Measurements from ENCODE around the gene CDKL5.
"Not testable (repeated sequence)": the region's sequence is repeated elsewhere in the genome, so short reads cannot be mapped to it uniquely, and the experiment has no call there.

CDKL5 gene

DNA sequence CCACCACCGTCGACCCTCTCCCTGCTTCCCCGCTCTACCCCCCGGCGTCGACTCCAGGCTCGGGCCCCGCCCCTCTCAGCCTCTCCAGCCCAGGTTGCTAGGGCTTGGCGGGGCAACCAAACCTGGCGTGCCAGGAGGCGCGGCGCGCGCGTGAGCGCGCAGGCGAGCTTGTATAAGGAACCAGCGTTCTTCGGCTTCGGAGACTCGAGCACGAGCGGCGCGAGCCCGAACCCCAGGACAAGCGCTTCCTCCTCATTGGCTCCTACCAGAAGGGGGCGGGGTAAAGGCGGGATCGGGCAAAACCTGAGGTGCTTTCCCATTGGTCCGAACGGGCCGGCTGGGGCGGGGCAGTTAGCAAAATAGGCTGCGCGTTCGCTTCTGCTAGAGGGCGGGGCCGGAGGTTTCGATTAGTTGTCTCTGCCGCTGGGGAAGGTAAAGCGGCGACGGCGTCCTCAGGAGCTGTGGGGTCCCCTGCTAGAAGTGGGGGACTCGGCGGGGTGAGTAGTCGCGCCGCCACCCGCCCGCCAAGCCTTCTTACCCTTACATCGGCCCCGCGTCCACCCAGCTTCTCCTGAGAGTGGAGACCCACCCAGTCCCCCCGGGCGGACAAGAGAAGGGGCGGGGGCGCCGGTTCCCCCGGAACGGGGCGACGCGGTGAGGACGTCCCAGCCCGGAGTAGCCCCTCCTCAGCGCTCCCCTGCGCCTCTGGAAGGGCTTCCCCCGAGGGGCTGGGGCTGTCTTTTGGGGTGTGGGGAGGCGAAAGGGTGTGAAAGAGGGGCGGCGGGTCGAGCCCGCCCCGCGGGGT, at the start of gene CDKL5:
CDKL5 (plus strand) TSS at position 410 of the 805 bp plus-strand sequence. CDS start 81,489 bp downstream, outside the sequence.
- peak; percentile 98 for DNase-seq (ENCODE audit: low read depth, low spot score)

DNA sequence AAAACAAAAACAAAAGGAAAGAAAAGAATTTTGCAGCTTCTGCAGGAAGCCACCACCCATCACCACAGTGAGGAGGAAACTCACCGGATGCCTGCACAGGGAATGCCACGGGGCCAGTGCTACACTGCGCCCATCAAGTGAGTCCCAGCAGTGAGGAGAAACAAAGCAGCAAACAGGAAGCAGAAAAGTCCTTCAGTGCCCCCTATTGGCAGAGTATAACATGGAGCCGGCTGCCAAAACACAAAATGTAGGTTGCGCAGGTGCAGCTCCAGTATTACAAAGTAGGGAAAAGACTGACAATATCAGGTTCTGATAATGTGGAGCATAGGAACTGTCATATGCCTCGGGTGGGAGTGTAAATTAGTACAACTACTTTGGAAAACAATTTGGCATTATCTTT, 47.6 kb upstream of the CDKL5 start:
- peak; percentile 26 for DNase-seq (ENCODE audit: low read depth, low spot score)

DNA sequence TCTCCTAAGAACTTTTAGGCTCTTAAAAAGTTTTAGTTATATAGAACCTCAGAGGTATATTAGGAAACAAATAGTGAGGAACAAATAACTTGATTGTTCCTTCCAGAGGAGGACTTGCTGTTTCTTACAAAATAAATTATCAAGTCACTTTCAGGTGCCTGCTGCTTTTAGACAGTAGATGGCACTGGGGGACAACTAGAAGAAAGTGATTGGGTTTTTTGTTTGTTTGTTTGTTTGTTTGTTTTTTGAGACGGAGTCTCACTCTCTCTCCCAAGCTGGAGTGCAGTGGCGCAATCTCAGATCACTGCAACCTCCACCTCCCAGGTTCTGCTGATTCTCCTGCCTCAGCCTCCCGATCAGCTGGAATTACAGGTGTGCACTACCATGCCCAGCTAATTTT, 35.4 kb upstream of the CDKL5 start:
- no peak for DNase-seq (ENCODE audit: low read depth, low spot score)

DNA sequence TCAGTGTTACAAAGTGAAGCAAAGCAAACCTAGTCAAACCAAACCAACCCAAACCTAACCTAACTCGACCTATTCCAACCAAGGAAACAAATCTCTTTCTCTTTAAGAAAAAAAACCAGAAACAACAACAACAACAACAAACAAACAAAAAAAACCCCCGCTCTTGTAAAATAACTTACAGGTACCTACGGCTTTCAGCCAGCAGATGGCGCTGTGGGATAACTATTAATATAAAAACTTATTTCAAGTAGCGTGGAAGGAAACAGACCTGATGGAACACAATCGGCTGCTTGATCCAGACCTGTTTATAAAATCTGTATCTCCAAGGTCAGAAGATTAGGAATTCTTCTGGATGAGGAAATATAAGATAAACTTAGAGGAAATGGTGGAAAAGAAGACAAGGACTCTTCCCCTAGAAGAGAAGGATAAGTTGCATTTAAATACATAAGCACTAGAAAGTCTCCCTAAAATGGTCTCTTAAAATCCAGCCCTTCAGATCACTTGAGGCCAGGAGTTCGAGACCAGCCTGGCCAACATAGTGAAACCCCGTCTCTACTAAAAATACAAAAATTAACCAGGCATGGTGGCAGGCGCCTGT, 34.4 kb upstream of the CDKL5 start:
- peak; percentile 64 for DNase-seq (ENCODE audit: low read depth, low spot score)

DNA sequence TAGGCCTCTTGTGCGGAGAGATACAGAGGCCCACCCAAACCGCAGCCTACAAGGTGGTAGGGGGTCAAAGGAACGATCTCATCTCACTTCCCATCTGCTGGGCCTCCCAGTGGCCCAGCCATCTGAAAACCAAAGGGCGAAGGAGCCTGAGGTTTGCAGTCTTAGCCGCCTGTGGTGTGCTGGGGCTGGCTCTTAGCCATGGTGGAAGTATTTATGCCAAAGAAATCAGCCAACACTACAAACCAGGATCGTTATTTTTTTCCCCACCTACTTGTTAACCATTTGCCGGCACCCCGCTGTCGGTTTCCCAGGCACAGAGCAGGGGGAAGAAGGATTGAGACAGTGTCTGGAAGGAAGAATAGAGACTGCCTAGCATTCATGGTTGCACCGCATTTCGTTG, 30.9 kb upstream of the CDKL5 start:
- DNase-seq (ENCODE audit: low read depth, low spot score), result peak; percentile 72

DNA sequence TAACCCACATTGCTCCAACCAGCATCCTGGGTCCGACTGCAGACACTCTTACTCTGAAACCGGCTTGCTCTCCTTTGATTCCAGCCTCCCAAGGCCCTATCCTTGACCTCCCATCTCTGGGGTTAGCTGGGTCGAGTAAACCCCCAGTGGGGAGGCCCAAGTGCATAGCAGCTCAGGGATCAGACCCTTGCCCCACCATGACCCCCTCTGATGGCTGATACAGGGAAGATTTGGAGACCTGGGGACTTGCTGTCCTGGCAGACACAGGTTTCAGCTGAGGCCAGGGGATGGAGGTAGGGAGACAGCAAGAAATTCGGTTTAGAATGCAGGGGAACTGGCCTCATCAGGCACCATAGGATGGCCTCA, 23.6 kb upstream of the CDKL5 start:
- no peak for DNase-seq (ENCODE audit: low read depth, low spot score)

DNA sequence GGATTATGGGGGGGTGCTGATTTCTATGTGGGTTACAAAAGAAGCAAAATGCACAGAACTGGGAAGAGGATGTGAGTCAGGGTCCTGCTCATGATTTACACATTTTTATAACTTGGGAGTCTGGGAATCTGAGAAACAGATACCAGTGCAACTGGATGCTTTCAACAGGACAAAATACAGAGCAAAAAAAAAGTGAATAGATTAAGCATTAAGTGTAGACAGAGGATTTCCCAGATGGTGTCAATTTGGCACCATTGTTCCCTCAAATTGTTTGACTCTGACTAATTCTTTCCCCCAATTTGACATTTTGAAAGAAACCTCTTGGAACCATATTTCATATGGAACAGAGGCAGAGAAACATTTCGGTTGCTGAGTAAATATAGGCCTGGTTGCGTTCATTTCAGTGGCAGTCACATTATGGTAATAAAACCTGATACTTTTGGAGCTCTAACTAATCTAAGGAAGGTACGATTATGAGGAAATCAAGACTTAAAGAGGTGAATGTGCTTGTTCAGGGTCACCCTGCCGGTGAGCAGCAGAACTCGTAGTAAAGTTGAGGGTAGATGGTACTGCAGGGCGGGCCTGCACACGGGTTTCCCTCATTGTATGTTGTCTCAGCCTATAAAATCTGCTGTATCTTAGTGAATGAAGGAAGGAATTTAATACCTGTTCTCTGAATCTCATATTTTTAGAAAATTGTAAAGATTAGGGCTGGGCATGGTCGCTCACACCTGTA, 18.7 kb upstream of the CDKL5 start:
- DNase-seq (ENCODE audit: low read depth, low spot score), result no peak

DNA sequence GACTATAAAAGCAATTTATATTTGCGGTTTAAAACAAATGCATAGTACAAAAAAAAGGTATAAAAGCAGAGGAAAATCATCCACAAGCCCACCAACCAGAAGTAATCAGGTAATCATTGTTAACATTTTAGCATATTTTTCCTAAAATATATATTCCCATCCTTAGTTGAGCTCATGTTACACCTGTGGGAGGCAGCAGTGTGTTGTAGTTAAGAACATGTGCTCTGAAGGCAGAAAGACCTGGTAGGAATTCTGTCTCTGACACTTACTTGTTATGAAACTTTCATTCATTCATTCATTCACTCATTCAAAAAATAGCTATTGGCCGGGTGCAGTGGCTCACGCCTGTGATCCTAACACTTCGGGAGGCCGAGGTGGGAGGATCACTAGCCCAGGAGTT, 15.4 kb upstream of the CDKL5 start:
- DNase-seq (ENCODE audit: low read depth, low spot score), result peak; percentile 51

DNA sequence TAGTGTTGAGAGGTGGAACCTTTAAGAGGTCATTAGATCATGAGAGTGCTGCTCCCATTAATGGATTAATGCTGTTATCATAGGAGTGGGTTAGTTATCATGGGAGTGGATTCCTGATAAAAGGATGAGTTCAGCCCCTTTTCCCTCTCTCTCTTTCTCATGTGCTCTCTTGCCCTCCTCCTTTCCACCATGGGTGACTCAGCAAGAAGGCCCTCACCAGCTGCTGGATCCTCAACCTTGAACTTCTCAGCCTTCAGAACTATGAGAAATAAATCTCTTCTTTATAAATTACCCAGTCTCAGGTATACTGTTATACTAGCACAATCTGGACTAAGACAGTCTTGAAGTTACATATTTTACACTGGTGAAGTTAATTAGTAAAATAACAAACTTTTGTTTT, 10.0 kb upstream of the CDKL5 start:
- no peak for DNase-seq (ENCODE audit: low read depth, low spot score)

DNA sequence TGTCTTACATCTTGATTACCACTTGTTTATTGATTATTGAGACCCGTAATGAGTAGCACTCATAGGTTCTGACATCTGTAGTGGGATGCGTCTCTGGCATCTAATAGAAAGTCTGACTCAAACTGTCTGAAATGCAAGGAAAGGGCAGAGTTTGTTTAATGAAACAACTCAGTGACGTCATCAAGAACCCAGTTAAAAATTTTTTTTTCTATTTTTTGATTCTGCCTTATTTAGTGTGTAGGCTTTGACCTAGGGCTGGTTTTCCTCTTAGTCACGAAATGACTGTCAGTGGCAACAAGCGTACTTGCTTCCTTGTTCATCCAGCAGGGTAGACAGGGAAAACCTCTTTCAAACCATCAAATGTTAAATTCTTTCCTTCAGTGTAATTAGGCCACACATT, 3.1 kb upstream of the CDKL5 start:
- peak; percentile 48 for DNase-seq (ENCODE audit: low read depth, low spot score)

DNA sequence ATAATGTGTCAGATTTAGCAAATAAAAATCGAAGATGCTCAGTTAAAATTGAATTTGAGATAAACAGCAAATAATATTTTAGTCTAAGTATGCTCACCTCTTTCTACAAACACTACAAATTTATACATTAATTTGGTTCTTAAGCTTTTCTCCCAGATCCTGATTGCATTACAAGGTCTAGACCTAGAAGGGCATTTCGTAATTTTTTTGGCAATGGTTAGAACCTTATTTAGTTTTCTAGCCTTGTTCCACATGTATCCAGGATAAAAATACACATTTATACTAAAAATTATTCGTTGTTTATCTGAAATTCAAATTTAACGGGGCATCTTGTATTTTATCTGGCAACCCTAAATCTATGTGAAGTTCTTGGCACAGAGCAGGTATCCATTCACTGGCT, 2.5 kb upstream of the CDKL5 start:
- no peak for DNase-seq (ENCODE audit: low read depth, low spot score)

DNA sequence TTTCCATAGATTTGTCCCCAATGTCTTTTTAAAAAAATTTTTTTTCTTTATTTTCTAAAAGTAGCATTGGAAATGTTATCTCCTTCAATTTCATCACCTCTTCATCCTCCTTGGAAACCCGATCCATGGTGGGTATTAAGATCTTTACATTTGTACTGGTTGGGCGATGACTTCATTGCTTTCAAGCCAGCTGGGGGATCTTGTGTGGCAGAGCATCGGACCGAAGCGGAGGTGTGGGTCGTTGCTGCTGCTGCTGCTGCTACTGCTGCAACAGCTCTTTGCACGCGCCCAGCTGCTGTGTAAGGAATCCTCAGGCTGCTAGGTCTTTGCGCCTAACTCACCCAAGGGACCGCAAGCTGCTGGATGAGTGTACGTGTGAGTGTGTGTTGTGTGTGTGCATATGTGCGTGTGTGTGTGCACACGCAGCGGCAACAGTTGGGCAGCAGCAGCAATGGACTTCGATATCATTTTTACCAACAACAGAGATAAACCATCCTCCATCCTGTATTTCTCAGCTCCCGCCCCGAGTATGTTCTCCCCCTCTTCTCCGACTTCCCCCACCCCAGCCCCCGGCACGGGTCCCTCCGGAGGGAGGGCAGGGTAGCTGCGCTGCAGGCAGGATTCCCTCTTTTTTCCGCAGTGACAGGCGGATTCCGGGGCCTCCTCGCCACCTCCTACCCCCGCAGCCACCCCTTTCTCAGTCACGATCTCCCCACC, 768 bp upstream of the CDKL5 start:
- peak; percentile 56 for DNase-seq (ENCODE audit: low read depth, low spot score)

DNA sequence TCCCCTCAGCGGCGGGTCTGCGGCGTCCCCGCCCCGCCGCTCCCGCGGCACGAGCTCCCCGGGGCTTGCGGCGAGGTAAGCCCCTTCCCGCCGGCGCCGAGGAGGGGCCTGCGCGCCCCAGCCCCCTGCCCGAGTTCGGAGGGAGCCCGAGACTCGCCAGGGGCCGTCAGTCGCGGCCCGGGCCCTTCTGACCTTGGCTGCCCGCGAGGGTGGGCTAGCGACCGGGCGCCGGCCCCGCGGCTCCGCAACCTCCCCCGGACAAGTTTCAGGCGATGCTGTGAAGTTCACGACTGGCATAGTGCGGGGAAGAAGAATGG, 554 bp downstream of the CDKL5 start:
- peak; percentile 9 for DNase-seq (ENCODE audit: low read depth, low spot score)

DNA sequence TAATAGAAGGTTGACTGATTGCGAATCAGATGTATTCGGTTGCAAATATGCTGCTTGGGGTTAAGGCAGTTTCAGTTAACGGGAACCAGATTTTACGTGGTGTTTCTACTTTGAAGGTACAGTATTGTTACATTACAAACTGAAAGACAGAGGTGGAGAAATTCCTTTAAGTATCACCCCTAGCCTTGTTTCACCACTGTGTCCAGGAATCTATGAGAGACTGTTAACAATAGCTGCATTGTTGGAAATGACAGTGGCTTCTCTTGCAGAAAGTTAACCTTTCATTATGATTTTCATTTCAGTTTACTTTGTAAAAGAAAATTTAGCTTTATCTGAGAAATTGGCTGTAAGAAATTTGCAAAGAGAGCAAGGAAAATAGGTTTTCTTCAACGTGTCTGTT, 2.6 kb downstream of the CDKL5 start:
- DNase-seq (ENCODE audit: low read depth, low spot score), result no peak

DNA sequence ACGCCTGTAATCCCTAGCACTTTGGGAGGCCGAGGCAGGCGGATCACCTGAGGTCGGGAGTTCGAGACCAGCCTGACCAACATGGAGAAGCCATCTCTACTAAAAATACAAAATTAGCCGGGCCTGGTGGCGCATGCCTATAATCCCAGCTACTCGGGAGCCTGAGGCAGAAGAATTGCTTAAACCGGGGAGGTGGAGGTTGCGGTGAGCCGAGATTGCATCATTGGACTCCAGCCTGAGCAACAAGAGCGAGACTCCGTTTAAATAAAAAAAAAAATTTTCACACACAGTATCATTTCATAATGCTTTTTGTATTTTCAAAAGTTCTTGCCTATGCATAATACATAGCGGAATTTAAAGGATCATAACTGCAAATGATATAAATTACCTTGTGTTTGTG, 7.9 kb downstream of the CDKL5 start:
- not testable (repeated sequence) for DNase-seq (ENCODE audit: low read depth, low spot score)

DNA sequence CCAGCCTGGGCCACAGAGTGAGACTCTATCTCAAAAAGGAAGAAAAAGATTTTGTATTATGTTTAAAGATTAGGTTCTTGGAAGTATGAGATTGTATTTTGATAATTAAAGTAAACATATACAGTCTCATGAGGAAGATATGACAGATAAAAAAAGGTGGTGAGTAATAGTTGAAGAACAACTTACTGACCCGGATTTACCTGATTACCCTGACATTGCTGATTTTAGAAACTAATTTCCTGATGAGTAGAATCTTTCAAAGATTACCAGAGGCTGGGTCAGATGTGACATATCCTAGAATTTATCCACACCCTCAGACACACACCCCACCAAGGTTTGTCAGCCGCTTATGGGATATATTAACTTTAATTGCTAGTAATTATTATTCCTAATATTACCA, 9.5 kb downstream of the CDKL5 start:
- DNase-seq (ENCODE audit: low read depth, low spot score), result no peak

DNA sequence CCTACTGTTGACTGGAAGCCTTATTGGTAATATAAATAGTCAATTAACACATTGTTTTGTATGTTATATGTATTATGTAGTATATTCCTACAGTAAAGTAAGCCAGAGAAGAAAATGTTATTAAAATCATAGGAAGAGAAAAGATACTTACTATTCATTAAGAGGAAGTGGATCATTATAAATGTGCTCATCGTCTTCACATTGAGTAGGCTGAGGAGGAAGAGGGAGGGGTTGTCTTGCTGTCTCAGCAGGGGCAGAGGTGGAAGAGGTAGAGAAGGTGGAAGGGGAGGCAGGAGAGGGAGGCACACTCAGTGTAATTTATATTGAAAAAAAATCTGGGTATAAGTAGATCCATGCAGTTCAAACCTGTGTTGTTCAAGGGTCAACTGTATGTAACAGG, 10.6 kb downstream of the CDKL5 start:
- DNase-seq (ENCODE audit: low read depth, low spot score), result no peak

DNA sequence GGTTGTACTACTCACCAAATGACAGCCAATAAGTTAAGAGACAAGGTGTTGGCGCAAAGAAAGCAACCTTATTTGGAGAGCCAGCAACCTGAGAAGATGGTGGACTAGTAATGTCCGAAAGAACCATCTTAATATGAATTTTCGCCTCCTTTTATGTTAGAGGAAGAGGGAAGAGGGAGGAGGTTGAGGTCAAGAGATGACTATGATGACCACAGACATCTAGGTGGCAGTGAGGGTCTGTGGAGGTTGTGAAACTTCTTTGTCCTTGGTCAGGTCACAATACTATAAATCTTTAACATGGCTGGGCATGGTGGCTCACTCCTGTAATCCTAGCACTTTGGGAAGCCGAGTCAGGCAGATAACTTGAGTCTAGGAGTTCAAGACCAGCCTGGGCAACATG, 15.4 kb downstream of the CDKL5 start:
- no peak for DNase-seq (ENCODE audit: low read depth, low spot score)

DNA sequence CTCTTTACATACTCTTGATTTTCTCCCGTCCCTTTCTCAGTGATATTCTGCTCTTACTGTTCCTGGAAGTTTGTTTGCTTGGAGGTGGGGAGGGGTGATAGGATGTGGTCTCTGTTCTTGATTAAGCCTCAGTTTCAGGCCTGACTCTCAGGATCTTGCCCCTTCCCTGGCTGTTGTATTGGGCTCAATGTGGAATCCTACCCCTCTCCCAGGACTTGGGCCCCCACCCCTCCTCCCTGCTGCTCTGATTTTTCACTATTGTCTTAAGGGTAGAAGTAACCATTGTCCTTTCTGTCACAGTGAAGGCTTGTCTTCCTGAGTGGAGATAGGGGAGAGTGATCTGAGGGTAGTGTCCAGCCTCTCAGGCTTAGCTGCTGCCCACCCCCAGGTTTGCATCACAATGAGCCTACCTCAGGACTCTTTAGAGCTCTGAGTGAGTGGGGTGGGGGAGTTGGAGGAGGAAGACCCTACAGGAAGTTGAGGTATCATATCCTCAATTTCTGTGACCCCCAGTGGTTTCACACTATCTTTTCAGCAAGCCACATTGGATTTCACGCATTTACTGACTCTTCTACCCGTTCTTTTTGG, 16.5 kb downstream of the CDKL5 start:
- no peak for DNase-seq (ENCODE audit: low read depth, low spot score)

DNA sequence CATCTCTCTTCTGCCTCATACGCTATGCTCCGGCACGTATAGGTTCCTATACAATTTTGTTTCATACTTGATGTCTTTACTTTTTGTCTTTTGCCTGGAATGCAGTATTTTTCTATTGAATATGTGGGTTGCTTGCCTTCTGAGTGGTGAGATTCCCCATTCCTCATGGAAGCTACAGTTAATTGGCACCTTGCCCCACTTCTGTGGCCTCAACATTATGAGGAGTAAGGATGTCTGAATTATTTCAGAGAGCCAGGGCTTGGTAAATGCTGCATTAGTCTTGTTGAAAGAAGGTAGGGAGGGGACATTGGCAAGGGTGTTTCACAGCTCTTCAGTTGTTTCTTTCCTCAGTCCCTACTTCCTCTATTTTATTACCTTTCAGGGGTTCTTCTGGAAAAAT, 23.0 kb downstream of the CDKL5 start:
- peak; percentile 49 for DNase-seq (ENCODE audit: low read depth, low spot score)

DNA sequence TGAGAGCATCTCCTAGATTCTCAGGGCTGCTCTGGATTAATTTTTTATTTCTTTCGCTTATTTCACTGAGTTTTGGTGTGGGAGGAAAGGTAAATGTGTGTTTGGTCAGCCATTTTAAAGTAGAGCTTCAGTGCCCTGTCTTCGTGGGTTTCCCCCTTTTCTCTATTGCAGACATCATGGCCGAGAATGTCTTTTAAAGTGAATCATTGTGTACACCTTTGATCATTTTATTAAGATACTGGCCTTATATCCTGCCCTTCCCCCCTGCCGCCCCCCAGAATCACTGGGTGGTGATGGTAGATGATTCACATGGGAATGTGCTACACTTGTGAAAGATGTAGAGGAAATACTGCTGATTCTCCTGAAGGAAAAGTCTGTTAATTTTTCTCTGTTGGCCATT, 23.8 kb downstream of the CDKL5 start:
- no peak for DNase-seq (ENCODE audit: low read depth, low spot score)

DNA sequence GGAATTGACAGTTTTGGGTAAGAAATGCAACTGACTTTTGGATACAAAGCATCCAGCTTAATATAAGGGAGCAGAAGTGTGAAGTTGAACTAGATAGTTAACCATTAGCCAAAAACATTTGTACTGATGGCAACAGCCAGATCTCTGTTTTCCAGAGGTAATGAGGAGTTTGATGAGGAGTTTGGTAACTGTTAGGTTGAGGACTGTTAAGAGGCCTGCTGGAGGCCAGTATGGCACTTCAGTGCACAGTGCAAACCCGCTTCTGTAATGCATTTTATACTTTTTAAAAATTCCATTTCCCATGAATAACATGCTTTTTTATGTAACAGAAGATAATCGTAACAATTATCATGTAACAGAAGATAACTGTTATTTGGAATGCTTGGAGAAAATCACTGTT, 30.0 kb downstream of the CDKL5 start:
- DNase-seq (ENCODE audit: low read depth, low spot score), result no peak
